Esophagus mucosa (tissue), 1 donor: ENCODE results near the gene BUD31. TPM values are rescaled to one million over a fixed set of nuclear protein-coding genes. Genes with fewer than 3 reads are reported as not detected.
"Not testable (repeated sequence)": the region's sequence is repeated elsewhere in the genome, so short reads cannot be mapped to it uniquely, and the experiment has no call there.

Experiments
- ATAC-seq: fragments of 200-7000 bp; cut with Tn5 transposase; one replicate; pipeline ENCODE4 v1.9.1; 2020
- total RNA-seq: library from RNA; stranded (reverse); gene quantifications from one replicate; pipeline ENCODE4 v1.2.4, GENCODE V29; 2023
- donor health status: DM: yes; HTN: yes; CAD: no.

The BUD31 gene
- total RNA-seq = 98.9 TPM

DNA sequence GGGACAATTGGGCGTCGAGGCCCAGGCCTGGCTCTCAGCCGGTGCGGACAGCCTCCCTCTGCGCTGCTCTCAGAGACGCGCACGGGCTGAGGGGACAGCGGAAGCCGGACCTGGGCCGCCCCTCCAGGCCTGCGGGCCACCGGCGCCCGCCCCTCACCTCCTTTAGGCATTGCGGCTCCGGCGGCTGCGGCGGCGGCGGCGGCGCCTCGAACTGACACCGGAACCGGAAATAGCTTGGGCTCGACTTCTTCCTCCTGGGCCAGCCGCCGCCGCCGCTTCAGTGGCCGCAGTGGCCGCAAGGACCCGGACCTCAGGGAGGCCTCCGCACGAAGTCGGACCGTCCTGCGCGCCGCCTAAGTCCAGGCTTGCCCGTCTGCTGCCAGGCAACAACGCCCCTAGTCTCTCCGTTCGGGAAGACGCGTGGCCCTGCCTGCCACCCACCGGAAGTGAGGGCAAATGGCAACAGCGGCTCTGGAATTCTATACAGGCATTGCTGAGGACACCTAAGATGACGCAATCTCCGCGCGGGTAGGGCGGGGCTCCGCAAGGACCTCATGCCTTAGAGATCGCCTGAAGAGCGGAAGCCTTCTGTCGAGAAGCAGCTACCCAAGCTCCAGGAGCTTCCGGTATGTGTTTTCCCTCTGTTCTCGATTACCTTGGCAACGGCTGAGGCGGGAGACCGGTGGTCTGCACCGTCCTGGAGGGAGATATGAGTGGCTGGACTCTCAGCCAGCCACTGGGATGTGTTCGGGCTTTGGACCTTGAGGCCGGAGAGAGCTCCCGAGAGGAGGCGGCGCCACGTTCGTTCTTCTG lies at the start of gene BUD31, which contains the start of gene PDAP1:
TSS of gene BUD31 (plus strand) at position 591 of the 813 bp plus-strand sequence. CDS start 2,124 bp downstream, outside the sequence.
TSS of gene PDAP1 (minus strand) at position 219 of the 813 bp plus-strand sequence. CDS start at position 170, 49 bp downstream.
- ATAC-seq = peak; percentile 95

DNA sequence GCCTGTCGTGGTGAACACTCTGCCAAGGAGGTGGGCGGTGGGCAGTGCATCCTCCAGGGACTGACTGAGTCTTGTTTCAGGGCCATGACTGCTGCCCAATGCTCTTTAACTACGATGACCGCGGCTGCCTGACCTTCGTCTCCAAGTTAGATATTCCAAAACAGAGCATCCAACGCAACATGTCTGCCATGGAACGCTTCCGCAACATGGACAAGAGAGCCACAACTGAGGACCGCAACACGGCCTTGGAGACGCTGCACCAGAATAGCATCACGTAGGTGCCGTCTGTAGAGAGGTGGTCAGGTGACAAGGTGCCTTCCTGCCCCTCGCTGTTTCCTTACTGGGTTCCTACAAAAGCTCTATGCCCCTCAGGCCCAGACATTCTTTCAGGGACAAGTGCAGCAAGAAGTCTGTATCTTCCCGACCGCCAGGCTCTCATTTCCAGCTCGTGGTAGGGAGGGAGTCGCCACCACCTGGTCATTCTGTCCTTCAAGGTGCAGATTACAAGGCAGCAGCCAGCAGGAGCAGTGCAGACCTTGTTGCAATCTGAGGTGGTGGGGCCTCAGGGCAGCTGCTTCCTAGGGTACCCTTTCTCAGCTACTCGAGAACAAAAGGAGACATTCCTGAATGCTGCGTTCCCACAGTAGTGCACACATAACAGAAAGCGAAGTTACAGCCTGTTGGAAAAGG lies 49.2 kb upstream of the BUD31 start:
- no peak for ATAC-seq

DNA sequence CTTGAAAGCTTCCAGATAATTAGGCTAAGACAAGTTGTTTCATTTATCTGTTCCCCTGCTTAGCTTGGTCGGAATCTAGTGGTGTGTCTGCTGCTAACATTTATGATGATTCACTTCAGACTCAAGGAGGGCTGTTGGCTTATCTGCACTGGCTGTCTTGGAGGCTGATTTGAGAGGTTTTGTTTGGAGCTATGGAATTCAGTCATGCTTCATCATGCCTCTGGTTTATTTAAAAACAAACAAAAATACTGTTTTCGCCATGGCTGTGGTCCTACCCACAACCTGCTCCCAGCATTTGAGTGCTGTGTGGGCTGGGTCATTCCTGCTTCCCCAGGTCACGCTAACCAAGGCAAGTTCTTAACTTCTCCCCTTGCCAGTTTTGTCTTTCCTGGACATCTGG lies 46.0 kb upstream of the BUD31 start:
- no peak for ATAC-seq

DNA sequence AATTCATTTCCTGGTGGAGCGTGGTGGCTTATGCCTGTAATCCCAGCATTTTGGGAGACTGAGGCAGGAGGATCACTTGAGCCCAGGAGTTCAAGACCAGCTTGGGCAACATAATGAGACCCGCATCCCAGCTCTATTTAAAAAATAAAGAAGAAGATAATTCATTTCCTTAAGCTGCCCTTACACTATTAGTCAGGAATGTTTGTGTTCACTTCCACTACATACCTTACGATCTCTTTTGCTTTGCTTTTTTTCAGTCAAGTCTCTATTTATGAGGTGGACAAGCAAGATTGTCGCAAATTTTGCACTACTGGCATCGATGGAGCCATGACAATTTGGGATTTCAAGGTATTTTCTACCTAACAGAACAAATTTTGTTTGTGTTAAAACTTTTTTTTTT lies 45.5 kb upstream of the BUD31 start:
- no peak for ATAC-seq

DNA sequence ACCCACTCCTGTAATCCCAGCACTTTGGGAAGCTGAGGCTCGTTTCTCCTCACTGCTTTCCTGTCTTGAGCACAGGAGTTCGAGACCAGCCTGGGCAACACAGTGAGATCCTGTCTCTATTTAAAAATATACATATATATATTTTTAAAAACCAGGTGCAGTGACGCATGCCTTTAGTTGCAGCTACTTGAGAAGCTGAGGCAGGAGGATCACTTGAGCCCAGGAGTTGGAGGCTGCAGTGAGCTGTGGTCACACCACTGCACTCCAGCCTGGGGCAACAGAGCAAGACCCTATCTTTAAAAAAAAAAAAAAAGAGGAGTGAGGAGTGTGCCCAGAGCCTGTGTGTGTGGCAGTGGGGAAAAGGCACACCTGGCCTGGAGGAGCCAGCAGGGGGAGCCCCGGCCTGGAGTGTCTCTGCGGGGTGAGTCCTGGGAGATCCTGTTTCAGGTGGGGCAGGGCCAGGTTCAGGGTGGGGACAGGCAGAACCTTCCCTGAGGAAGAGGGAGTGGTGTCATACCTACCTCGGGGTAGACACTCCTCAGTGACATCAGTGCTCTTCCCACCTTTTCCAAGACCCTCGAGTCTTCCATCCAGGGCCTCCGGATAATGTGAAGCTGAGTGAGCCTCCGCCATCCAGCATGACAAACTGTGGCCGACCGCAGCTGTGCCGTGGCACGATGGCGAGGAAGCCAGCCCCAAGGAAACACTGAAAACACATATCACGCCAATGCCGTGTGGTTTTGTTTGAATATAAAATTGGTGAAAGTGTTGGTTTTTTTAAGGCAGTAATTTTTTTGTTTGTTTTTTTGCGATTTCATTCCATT lies 43.2 kb upstream of the BUD31 start:
- peak; percentile 88 for ATAC-seq

DNA sequence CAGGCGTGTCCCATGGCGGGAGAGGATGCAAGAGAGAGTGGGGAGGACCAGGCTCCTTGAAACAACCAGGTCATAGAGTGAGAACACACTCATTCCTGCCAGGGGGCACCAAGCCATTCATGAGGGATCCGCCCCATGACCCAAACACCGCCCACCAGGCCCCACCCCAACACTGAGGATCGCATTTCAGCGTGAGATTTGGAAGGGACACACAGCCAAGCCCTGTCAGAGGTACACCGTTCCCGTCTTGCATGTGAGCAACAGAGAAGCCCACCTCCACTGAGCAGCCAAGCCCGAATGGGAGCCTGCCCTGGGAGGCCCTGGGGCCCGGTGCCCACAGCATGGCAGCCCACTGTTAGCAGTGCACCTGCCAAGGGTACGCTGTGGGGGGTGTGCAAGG lies 42.1 kb upstream of the BUD31 start:
- ATAC-seq = no peak

DNA sequence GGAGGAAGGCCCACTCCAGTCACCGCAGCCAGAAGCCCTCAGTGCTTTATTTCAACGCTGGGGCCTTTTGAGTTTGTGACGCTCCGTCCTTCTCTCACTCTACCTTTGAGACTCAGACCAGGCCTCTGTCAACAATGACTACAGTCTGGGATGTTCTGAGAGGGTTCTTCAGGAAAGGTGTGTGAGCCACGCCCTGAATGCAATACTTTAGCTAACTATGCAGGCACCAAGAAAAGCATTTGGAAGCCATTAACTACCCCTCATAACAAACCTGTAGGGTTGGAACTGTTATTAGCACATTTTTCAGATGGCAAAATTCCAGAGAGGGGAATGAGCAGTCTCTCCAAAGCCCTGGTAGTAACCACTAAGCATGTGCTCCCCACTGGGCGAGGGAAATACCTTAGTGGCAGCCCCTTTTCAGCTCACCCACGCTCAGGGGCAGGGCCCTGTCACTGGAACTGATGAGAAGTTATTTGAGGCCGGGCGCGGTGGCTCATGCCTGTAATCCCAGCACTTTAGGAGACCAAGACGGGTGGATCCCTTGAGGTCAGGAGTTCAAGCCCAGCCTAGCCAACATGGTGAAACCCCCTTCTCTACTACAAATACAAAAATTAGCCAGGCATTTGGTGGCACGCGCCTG lies 39.9 kb upstream of the BUD31 start:
- ATAC-seq = peak; percentile 66

DNA sequence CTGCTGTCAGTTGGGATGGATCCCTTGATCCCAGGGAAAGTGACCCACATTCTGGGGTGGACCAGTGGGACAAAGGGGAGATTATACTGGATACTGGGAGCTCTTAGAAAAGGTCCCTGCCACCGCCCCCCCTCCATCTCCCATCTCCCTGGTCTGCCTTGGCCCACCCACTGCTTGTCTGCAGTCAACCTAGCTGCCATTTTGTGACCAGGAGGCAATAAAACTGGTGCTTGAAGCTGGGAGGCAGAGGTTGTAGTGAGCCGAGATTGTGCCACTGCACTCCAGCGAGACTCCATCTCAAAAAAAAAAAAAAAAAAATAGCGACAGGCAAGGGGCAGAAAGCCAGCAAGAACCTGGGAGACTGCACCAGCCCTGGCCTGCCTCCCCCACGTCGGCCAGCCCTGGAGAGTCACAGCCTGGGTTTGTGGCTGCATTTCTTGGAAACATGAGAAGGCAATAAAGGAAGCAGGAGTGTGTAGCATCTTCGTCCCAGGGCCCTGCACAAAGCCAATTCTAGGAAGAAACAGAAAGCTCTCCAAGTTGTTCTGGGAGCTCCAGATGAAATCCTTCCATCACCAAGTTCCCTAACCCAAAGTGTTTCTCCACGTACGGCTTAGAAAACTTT lies 38.9 kb upstream of the BUD31 start:
- no peak for ATAC-seq

DNA sequence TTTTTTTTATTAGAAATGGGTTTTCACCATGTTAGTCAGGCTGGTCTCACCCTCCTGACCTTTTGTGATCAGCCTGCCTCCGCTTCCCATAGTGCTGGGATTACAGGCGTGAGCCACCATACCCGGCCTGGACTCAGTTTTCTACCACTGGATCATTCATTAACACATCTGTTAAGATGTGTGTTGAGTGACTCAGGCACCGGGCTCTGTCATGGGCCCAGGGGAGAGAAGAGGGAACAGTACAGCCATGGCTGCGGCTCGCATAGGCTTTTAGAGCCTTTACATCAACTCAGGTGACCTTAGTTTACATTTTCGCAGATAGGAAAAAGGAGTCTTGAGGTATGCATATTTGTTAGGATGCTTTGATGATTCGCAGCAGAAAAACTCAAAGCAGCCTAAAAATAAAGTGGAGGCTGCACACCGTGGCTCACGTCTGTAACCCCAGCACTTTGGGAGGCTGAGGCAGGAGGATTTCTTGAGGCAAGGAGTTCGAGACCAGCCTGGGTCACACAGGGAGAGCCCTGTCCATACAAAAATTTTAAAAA lies 37.3 kb upstream of the BUD31 start:
- ATAC-seq = no peak

DNA sequence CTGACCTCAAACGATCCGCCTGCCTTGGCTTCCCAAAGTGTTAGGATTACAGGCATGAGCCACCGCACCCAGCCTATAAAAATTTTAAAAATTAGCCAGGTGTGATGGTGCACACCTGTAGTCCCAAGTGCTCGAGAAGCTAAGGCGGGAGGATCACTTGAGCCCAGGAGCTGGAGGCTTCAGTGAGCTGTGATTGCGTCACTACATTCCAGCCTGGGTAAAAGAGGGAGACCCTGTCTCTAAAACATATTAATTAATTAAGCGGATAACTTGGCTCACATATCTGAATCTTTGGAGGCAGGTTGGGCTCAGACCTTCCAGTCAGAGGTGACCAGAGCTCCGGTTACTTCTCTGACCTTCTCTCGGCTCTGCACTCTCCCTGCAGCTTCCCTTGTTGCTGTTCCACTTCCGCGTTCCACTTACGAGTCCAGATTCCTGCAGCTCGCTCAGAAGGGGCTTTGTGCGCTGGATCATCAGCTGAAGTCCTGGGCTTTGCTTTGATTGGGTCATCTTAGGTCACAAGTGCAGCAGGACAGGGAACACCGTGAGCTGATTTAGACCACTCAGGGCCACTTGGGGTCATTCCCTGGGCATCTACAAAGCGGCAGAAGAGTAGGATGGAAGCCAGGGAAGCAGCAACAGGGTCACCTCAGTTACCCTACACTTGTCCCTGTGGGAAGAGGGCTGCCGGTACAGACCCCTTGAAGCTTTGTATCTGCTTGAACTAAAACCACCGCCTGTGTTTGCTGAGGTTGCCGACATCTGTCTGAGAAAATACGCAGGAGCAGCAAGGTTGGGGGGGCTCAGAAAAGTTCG lies 36.3 kb upstream of the BUD31 start:
- no peak for ATAC-seq

DNA sequence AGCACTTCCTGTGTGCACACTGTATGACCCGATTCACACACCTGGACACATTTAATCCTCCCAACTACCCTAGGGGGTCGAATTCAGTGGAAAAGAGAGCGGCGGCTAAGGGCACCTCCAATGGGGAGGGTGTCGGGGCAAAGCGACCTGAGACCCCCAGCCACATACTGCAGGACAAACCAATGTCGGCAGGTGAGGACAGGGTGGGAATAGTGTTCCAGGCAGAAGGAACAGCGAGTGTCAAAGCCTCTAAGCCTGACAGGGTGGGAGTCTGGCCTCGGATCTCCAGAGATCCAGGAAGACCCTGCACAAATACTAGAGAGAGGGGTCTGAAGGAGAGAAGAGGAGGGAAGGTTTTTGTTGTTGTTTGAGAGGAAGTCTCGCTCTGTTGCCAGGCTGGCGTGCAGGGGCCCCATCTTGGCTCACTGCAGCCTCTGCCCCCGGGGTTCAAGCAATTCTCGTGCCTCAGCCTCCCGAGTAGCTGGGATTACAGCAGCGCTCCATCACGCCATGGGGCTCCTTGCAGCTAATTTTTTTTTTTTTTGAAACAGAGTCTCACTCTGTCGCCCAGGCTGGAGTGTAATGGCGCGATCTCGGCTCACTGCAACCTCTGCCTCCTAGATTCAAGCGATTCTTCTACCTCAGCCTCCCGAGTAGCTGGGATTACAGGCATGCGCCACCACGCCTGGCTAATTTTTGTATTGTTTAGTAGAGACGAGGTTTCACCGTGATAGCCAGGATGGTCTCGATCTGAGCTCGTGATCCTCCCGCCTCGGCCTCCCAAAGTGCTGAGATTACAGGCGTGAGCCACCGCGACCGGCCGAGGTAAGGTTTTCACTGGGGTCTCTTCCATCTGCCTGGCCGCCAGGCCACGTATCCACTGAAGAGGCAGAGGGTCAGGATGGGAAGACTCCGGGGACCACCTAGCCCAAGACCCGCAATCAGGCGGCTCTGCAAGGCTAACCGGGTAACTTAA lies 35.4 kb upstream of the BUD31 start:
- ATAC-seq = no peak

DNA sequence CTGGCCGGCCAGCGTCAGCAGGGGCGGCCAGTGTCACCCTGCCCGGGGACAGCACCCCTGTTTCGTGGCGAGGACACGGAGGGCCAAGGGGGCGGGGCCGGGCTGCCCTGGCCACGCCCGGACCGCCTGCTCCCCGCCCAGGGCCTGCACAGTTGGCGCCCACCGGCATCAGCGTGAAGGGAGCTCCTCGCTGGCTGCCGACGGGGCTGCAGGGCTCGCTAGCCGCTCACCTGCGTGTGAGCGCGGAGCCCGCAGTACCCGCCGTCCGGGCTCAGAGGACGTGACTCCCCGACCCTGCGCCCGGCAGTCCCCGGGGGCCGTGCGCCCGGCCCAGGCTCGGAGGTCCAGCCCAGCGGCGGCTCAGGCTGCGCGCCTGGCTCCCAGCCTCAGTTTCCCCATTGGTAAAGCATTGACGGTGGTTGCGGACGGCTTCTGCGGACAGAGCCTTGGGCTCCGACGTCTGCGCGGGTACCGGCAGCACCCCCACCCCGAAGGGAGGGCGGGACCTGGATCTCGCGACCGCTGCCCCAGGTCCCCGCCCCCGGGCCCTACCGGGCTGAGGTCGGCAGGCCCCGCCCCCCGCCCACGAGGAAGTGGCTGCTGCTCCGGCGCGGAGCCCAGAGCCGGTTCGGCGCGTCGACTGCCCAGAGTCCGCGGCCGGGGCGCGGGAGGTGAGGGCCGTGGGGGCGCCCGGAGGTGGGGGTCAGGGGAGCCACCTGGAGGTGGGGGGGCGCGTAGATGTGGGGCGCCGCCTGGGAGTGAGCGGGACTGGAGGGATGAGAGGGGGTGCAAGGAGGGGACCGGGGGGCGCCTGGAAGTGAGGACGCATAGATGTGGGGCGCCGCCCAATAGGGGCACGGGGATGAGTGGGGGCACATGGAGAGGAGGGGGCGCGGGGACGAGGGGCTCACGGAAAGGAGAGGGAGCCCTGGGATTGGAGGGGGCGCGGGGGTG lies 34.4 kb upstream of the BUD31 start, which contains the start of gene ARPC1B:
TSS of gene ARPC1B (plus strand) at position 620 of the 954 bp plus-strand sequence. CDS start 10,985 bp downstream, outside the sequence.
- ATAC-seq = peak; percentile 65

DNA sequence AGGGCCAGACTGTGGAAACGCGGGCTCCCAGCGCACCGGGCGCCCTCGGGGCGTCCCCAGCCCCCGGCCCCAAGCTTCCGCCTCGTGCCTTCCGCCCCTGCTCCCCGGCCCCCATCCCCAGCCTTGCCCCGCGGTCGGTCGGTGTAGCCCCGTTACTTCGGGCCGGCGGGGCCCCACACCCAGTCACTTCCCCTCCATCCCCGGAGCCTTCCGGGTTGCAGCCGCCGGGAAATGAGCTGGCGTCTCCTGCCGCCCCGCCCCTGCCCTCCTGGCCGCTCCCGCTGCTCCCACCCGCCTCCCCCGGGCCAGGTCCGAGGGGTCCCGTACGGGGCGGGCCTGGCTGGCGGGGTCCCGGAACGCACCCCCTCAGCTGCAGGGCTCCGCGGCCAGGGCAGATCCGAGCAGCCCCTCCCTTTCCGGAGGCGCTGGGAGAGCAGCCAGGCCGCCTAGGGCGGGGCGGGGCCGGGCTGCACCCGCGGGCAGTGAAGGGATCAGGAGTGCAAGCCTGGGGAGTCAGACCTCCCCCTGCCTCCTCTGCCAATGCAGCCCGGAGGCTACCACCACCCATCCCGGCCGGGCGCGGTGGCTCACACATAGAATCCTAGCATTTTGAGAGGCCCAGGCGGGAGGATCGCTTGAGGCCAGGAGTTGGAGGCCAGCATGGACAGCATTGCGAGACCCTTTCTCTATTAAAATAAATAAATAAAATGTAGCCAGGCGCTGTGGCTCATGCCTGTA lies 33.5 kb upstream of the BUD31 start:
- peak; percentile 68 for ATAC-seq

DNA sequence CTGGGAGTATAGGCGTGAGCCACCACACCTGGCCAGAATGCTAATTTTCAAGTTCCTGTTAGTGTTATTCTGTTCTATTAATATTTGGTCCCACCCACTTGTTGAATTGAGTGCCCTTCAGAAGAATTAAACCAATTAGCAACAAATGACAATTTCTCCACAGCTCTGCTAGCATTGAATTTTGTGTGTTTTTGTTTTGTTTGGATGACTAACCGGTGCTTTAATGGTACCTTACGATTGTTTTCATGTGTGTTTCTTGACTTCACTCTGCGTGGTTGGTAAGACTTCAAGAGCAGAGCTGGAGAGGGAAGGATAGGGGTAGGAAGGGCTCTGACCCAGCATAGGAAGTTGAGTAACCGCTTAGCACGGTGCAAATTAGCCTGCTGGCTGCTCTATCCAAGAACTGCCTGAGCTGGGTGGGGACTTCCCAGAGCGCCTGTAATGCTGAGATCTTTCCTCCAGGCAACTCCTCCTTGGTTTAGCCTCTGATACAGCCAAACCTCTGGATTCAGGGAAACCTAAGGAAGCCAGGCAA lies 29.7 kb upstream of the BUD31 start:
- ATAC-seq = peak; percentile 63

DNA sequence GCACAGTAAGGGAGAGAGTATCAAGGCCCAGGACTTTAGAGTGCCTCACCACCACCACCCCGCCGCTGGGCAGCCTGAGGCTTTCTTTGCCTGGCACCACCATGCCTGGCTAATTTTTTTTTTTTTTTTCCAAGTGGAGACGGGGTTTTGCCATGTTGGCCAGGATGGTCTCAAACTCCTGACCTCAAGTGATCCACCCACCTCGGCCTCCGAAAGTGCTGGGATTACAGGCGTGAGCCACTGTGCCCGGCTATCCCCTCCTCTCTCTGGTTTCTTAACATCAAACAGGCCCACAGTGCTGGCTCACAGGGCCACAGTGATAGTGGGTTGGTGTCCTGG lies 29.1 kb upstream of the BUD31 start:
- ATAC-seq = not testable (repeated sequence)

DNA sequence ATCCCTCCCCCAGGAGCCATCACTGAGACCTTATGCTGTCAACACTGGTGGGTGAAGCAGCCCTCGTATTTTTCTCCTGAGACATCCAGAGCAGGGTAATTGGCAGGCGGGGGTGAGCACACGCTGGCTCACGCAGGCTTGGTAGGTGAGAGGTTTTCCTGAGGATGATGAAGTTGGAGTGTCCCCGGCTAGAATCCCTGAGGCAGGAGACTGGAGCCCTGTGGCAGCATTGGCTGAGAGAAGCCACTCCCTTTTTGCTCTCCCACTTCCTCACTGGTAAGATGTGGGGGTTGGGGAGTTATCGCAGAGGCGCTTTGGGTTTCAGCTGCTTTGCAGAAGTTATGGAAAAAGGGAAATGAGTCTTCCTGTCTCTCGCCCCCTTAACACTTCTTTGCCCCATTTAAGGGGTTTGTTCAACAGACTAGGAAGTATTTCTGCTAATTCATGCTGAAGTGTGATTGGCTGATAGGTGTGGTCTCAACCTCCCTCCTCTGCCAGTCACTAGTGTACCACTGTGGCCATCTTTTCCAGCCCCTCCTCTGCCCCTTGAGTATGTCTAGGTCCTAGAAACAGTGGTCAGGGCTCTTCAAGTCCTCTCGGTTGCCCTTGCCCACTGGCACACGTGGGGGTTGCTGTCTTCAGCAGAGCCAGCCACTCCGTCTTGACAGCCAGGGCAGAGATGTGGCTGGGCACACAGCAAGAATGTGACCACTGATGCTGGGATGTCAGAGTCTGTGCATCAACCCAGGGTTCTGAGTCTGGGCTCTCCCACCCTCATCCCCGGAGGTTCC lies 28.5 kb upstream of the BUD31 start:
- peak; percentile 6 for ATAC-seq
